Measurements from ENCODE around the gene MSRB3.
"Not testable (repeated sequence)": the region's sequence is repeated elsewhere in the genome, so short reads cannot be mapped to it uniquely, and the experiment has no call there.

MSRB3 gene

DNA sequence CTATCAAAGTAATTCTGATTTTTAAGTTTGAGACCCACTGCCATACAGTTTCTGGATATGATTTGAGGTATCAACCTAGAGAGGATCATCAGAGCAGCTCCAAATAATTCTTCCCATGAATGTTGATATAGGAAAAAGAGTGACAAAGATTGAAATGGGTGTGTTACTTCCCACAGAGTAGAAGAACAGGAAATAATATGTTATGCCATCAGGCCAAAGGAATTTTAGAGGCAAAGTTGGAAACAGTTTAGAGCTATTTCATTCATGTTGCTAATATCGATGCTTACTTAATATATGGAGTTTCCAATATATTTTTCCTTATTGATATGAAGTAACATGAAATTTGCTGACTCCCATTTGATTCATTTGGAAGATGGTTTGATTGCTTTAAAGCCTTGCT, 8.9 kb upstream of the MSRB3 start:
- Histone ChIP-seq H3K36me3 (ENCODE audit: insufficient read depth, low read length) (no peaks in the 10 kb centered on the region), H3K4me3 (ENCODE audit: low read length) (no peak overlapping the region), H3K9ac (ENCODE audit: low read depth, low read length) (no peak overlapping the region), H3K27me3 (ENCODE audit: control insufficient read depth, insufficient read depth, low read length) (no peaks in the 10 kb centered on the region), H3K4me2 (ENCODE audit: low read length) (no peak overlapping the region), H3K9me3 (replicated peaks; ENCODE audit: low read length) (no peaks in the 10 kb centered on the region), H3K4me1 (ENCODE audit: control insufficient read depth, insufficient read depth, low read length) (peaks cover 8% of the 10 kb centered on the region)

DNA sequence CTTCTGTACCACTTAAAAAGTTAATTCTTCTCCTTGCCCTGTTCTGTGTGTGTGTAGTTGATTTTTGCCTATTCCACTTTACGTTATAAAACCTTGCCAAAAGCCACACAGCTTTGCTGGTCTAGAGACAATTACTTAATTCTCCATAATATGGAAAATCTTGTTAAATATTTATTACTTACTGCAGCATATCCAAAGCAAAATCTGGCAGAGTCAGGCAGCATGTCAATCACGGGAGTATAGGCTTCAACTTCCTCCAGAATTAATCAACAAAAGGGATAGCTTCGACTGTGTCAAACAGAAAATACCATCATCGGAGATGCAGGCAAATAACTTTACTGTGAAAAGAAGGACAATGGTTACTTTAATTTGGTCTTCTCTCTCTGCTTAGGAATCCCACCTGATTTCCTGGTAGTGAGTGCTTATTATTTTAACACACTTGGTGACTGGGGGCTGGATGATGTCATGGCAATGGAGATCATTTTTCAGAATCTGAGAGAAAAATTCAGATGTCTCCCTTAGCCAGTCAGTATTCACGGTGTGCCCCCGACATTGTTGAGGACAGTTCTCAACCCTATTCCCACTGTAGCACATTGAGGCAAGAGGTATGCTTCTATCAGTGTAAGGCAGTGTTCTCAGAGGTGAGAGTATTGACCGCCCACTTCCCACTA, 3.7 kb upstream of the MSRB3 start:
- peaks cover 10% of the 10 kb centered on the region for H3K4me1 ChIP-seq (ENCODE audit: control insufficient read depth, insufficient read depth, low read length)
- no peaks in the 10 kb centered on the region for H3K27me3 ChIP-seq (ENCODE audit: control insufficient read depth, insufficient read depth, low read length)
- H3K4me2 ChIP-seq (ENCODE audit: low read length): no peak overlapping the region
- H3K36me3 ChIP-seq (ENCODE audit: insufficient read depth, low read length): no peaks in the 10 kb centered on the region
- no peaks in the 10 kb centered on the region for H3K9me3 ChIP-seq (replicated peaks; ENCODE audit: low read length)
- H3K9ac ChIP-seq (ENCODE audit: low read depth, low read length): no peak overlapping the region
- no peak overlapping the region for H3K4me3 ChIP-seq (ENCODE audit: low read length)

DNA sequence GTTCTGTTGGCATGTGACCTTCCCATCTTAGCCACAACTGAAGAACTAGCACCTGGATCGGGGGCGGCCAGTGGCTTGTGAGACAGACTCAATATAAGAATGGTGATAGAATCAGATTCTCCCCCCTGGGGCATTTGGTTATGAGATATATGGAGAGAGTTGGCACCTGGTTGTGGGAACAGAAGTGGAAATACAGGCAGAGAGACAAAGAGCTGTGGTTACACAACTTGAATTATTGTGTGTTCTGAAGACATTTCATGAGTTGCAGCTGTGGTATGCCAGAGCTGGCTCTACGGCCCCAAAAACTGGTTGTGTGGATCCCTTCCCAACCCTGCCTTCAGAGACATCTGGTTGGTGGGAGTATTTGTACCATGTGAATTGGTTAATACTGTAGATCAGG, 2.9 kb upstream of the MSRB3 start:
- no peak overlapping the region for H3K4me2 ChIP-seq (ENCODE audit: low read length)

DNA sequence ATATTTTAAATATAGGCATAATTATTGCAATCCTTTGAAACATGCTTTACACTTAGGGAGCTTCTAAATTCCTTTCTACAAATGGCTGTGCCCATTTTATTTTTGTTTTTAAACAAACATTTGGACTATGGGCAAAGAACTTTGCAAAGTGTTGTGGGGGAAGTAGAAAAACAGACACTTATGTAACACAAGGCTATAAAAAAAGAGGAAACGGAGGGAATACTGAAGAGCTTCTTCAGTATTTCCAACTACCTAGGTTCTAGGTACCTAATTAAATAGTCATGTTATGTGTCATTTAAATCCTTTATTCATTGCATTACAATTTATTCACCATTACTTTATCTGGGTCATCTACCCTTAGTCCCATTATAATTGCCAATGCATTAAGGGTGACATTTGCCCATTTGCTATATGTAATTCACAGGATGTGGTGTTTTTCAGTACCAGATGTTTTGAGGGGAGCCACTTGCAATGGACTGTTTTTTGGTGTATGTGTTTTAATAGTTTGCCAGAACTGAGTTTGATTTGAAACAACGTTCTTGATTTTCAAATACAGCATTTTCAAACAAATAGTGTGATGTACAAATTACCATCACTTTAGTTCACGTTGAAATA, 1.5 kb upstream of the MSRB3 start:
- Histone ChIP-seq H3K4me3 (ENCODE audit: low read length) (no peak overlapping the region), H3K4me1 (ENCODE audit: control insufficient read depth, insufficient read depth, low read length) (peaks cover 12% of the 10 kb centered on the region), H3K9me3 (replicated peaks; ENCODE audit: low read length) (no peaks in the 10 kb centered on the region), H3K36me3 (ENCODE audit: insufficient read depth, low read length) (no peaks in the 10 kb centered on the region), H3K9ac (ENCODE audit: low read depth, low read length) (no peak overlapping the region), H3K4me2 (ENCODE audit: low read length) (no peak overlapping the region), H3K27me3 (ENCODE audit: control insufficient read depth, insufficient read depth, low read length) (no peaks in the 10 kb centered on the region)

More for the DNA sequence above, 2.9 kb upstream of the MSRB3 start:
- Histone ChIP-seq H3K9ac (ENCODE audit: low read depth, low read length) (no peak overlapping the region), H3K4me1 (ENCODE audit: control insufficient read depth, insufficient read depth, low read length) (peaks cover 12% of the 10 kb centered on the region), H3K27me3 (ENCODE audit: control insufficient read depth, insufficient read depth, low read length) (no peaks in the 10 kb centered on the region), H3K36me3 (ENCODE audit: insufficient read depth, low read length) (no peaks in the 10 kb centered on the region), H3K4me3 (ENCODE audit: low read length) (no peak overlapping the region), H3K9me3 (replicated peaks; ENCODE audit: low read length) (no peaks in the 10 kb centered on the region)

DNA sequence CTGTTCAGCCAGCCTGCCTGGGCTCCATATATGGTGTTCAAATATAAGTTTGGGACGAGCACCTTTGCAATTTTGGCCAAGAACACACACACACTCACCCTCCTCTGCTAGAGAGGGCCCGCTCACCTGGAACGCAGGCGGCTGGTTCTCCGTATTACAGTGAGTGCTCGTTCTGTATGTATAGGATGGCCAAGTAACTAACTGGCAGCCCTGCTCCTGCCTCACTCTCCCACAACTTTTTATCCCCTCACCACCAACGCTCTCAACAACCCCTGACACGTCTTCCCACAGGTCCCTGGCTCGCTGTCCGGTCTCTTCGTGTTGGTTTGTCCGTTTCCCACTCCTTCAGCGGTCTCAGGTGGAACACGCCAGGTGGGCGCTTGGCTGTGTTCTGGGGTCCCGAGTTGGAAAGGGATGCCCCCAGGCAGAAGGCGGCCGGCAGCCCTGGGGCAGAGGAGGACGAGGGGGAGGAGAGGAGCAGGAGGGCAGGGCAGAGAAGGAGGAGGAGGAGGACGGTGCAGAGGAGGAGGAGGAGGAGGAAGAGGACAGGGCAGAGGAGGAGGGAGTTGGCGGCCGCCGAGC, 398 bp upstream of the MSRB3 start:
- no peaks in the 10 kb centered on the region for H3K36me3 ChIP-seq (ENCODE audit: insufficient read depth, low read length)
- peak overlapping the region; percentile 94 for H3K4me2 ChIP-seq (ENCODE audit: low read length)
- no peaks in the 10 kb centered on the region for H3K27me3 ChIP-seq (ENCODE audit: control insufficient read depth, insufficient read depth, low read length)
- H3K4me3 ChIP-seq (ENCODE audit: low read length): peak overlapping the region; percentile 98
- peaks cover 12% of the 10 kb centered on the region for H3K4me1 ChIP-seq (ENCODE audit: control insufficient read depth, insufficient read depth, low read length)
- H3K9ac ChIP-seq (ENCODE audit: low read depth, low read length): peak overlapping the region; percentile 95
- no peaks in the 10 kb centered on the region for H3K9me3 ChIP-seq (replicated peaks; ENCODE audit: low read length)

DNA sequence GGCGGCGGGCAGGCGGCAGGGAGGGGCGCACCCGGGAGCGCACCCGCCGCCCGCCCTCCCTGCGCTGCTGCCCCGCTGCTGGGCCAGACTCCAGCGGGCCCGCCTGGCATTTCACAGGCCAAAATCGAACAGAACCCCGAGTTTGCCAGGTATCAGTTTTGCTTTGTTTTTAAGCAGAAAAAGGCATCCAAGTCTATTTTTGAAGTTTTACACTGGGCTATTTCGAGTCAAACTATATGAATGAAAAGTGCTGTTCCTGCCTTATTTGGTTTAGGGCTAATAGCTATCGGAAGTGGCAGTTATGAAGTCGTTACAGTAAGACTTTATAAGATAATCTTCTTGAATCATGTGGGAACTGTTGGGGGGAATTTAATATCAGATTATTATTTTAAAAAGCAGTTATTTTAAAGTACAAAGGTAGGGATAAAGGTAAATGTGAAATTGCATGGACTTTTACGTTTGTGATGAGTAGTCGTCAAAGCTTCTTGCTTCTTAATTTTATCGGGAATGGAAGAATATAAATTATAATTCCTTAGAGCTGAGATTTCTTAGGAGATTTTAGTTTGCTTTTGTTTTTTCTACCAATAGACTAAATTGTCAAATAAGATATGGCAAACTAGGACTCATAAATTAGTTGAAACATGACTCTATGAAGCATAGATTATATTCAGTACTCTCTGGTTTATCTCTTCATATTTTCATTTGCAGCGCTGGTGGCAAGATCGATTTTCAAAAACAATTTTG, 1.1 kb downstream of the MSRB3 start:
- H3K36me3 ChIP-seq (ENCODE audit: insufficient read depth, low read length): peaks cover 4% of the 10 kb centered on the region
- H3K4me1 ChIP-seq (ENCODE audit: control insufficient read depth, insufficient read depth, low read length): peaks cover 12% of the 10 kb centered on the region
- H3K4me2 ChIP-seq (ENCODE audit: low read length): peak overlapping the region; percentile 94
- H3K27me3 ChIP-seq (ENCODE audit: control insufficient read depth, insufficient read depth, low read length): no peaks in the 10 kb centered on the region
- H3K9ac ChIP-seq (ENCODE audit: low read depth, low read length): peak overlapping the region; percentile 95
- H3K9me3 ChIP-seq (replicated peaks; ENCODE audit: low read length): no peaks in the 10 kb centered on the region
- H3K4me3 ChIP-seq (ENCODE audit: low read length): peak overlapping the region; percentile 98

DNA sequence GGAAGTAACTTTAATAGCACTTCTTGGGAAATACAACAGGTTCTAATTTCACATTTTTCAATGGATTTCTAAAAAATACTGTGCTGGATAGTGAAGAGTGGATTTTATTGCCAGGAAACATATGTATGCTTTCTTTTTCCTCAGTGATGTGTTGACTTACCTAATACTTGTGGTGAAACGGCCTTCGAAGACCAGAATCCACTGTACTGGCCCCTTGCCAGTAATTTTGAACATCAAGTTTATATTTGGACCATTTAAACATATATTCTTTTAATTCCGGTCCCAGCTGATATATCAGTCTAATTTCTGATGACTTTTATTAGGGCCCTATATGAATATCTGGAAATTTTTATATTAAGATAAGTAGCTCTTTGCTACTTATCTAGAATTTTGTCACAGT, 1.8 kb downstream of the MSRB3 start:
- H3K9me3 ChIP-seq (replicated peaks; ENCODE audit: low read length): no peaks in the 10 kb centered on the region
- H3K4me2 ChIP-seq (ENCODE audit: low read length): peak overlapping the region; percentile 94
- H3K9ac ChIP-seq (ENCODE audit: low read depth, low read length): peak overlapping the region; percentile 95
- H3K36me3 ChIP-seq (ENCODE audit: insufficient read depth, low read length): peaks cover 11% of the 10 kb centered on the region
- H3K27me3 ChIP-seq (ENCODE audit: control insufficient read depth, insufficient read depth, low read length): no peaks in the 10 kb centered on the region
- peaks cover 12% of the 10 kb centered on the region for H3K4me1 ChIP-seq (ENCODE audit: control insufficient read depth, insufficient read depth, low read length)
- H3K4me3 ChIP-seq (ENCODE audit: low read length): peak overlapping the region; percentile 98

DNA sequence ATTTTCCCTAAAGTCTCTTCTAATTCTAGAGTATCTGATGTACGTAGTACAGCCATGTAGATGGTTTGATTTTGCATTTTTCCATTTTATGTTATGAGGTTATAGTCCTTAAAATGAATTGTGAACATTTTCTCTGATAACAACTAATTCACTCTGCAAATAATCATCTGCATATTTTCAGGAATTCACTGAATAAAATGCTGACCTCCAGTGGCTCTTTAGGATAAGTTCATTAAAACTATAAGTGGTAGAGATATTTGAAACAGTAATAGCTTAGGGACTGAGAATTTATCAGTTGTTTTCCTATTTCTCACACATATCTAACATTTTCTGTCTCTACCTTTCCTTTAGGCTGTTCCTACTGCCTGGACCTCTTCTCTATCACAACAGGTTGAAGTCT, 4.4 kb downstream of the MSRB3 start:
- peaks cover 10% of the 10 kb centered on the region for H3K4me1 ChIP-seq (ENCODE audit: control insufficient read depth, insufficient read depth, low read length)
- H3K4me3 ChIP-seq (ENCODE audit: low read length): no peak overlapping the region
- no peaks in the 10 kb centered on the region for H3K9me3 ChIP-seq (replicated peaks; ENCODE audit: low read length)
- no peaks in the 10 kb centered on the region for H3K27me3 ChIP-seq (ENCODE audit: control insufficient read depth, insufficient read depth, low read length)
- H3K4me2 ChIP-seq (ENCODE audit: low read length): no peak overlapping the region
- peaks cover 13% of the 10 kb centered on the region for H3K36me3 ChIP-seq (ENCODE audit: insufficient read depth, low read length)
- H3K9ac ChIP-seq (ENCODE audit: low read depth, low read length): no peak overlapping the region

DNA sequence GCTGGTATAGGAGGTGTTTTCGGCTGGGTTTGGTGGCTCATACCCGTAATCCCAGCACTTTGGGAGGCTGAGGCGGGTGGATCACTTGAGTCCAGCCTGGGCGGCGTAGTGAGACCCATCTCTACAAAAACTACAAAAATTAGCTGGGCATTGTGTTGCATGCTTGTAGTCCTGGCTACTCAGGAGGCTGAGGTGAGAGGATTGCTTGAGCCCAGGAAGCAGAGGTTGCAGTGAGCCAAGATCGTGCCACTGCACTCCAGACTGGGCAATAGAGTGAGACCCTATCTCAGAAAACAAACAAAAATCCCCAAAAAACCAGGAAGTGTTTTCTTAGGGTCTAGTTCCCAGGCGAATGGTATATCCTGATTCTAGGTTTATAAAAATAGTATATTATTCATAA, 7.0 kb downstream of the MSRB3 start:
- H3K4me2 ChIP-seq (ENCODE audit: low read length); H3K27me3 ChIP-seq (ENCODE audit: control insufficient read depth, insufficient read depth, low read length); H3K9ac ChIP-seq (ENCODE audit: low read depth, low read length); H3K4me1 ChIP-seq (ENCODE audit: control insufficient read depth, insufficient read depth, low read length); H3K4me3 ChIP-seq (ENCODE audit: low read length); H3K9me3 ChIP-seq (replicated peaks; ENCODE audit: low read length): not testable (repeated sequence)
- peaks cover 13% of the 10 kb centered on the region for H3K36me3 ChIP-seq (ENCODE audit: insufficient read depth, low read length)

DNA sequence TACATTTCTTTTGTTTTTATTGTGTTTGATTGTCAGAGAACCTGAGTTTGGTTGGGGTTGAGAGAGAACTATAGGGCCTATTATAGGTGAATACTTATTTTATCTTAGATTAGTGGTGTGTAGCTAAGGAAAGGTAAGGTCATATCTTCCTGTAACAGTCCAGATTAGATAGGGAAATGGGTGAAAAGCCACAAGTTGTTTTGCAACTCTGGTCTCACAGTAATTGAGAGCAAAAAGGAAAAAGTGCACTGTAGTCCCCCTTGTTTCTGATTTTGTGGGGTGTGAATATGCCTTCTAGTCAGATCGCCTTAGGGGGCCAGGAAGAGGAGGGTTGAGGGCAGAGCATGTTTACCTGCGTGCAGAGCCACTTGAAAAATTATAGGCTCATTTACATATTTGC, 8.9 kb downstream of the MSRB3 start:
- Histone ChIP-seq H3K4me1 (ENCODE audit: control insufficient read depth, insufficient read depth, low read length) (no peaks in the 10 kb centered on the region), H3K27me3 (ENCODE audit: control insufficient read depth, insufficient read depth, low read length) (no peaks in the 10 kb centered on the region), H3K36me3 (ENCODE audit: insufficient read depth, low read length) (peaks cover 13% of the 10 kb centered on the region), H3K4me2 (ENCODE audit: low read length) (no peak overlapping the region), H3K9me3 (replicated peaks; ENCODE audit: low read length) (no peaks in the 10 kb centered on the region), H3K9ac (ENCODE audit: low read depth, low read length) (no peak overlapping the region), H3K4me3 (ENCODE audit: low read length) (no peak overlapping the region)

DNA sequence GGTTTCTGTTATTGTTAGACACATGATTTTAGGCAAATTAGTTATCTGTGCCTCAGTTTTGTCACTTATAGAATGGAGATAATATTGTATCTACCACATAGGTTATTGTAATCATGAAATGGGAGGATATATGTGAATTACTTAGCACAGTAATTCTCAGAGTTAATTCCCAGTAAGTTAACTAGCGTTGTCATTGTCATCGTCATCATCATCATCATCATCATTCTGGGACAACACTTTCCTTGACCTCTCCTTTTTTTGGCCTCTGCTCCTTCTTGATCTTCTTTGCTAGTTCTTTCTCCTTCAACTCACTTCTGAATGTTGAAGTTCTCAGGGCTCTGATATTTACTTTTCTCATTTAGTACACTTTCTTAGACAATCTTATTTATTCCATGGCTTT, 13.8 kb downstream of the MSRB3 start:
- H3K36me3 ChIP-seq (ENCODE audit: insufficient read depth, low read length): no peaks in the 10 kb centered on the region
- H3K27me3 ChIP-seq (ENCODE audit: control insufficient read depth, insufficient read depth, low read length): no peaks in the 10 kb centered on the region
- H3K4me1 ChIP-seq (ENCODE audit: control insufficient read depth, insufficient read depth, low read length): no peaks in the 10 kb centered on the region
- H3K9me3 ChIP-seq (replicated peaks; ENCODE audit: low read length): no peaks in the 10 kb centered on the region
- H3K4me3 ChIP-seq (ENCODE audit: low read length): no peak overlapping the region
- no peak overlapping the region for H3K9ac ChIP-seq (ENCODE audit: low read depth, low read length)
- no peak overlapping the region for H3K4me2 ChIP-seq (ENCODE audit: low read length)
